HepG2 (cell line): ENCODE data around the gene TAF1C. TPM values are rescaled to one million over a fixed set of nuclear protein-coding genes. Genes with fewer than 3 reads are reported as not detected.

Experiments used
- ARNT ChIP-seq: fragments of 450-650 bp; IDR thresholded peaks from 2 replicates; pipeline ENCODE4 v1.6.1; 2017
- DMAP1 ChIP-seq: IDR thresholded peaks from 2 replicates; pipeline ENCODE4 v1.6.1; 2016
- HDAC6 ChIP-seq: fragments of 200-600 bp; sonication (generic); IDR thresholded peaks from 2 replicates; pipeline ENCODE4 v1.7.0; 2017; ENCODE audit warnings: mild to moderate bottlenecking, antibody characterized with exemption, low read length, low read depth
- MAZ ChIP-seq, 2 experiments: sonication (generic) in 1 of 2; formaldehyde crosslinking in 1 of 2; IDR thresholded peaks; 2 replicates each; pipeline versions ENCODE4 v1.5.0 to v1.6.1; 2012 to 2020; ENCODE audit warnings: low read depth in 2 of 2, mild to moderate bottlenecking in 2 of 2, borderline replicate concordance in 1 of 2, improper control_type of control experiment in 1 of 2, low read length in 1 of 2, missing genetic modification reagents in 1 of 2, moderate library complexity in 1 of 2
- NFATC3 ChIP-seq: sonication (generic); formaldehyde crosslinking; IDR thresholded peaks from 2 replicates; pipeline ENCODE4 v1.5.1; 2020; ENCODE audit warnings: mild to moderate bottlenecking, missing genetic modification reagents
- SKI ChIP-seq: fragments of 450-650 bp; IDR thresholded peaks from one replicate; pipeline ENCODE4 v1.6.1; 2018; ENCODE audit warnings: mild to moderate bottlenecking; ENCODE audit not compliant: partially characterized antibody
- SNAPC2 ChIP-seq: sonication (generic); formaldehyde crosslinking; IDR thresholded peaks from 2 replicates; pipeline ENCODE4 v1.8.1; 2022; ENCODE audit warnings: mild to moderate bottlenecking, missing genetic modification reagents
- SUZ12 ChIP-seq: fragments of 150-350 bp; IDR thresholded peaks from 2 replicates; pipeline ENCODE4 v1.6.1; 2014; ENCODE audit warnings: low read depth, low read length
- ZBTB21 ChIP-seq: sonication (generic); formaldehyde crosslinking; IDR thresholded peaks from 2 replicates; pipeline ENCODE4 v1.4.0; 2020; ENCODE audit warnings: missing genetic modification reagents
- ZFP90 ChIP-seq: sonication (generic); formaldehyde crosslinking; IDR thresholded peaks from 2 replicates; pipeline ENCODE4 v1.8.0; 2022; ENCODE audit warnings: missing genetic modification reagents, mild to moderate bottlenecking, inconsistent platforms, borderline replicate concordance
- ZNF3 ChIP-seq: IDR thresholded peaks from 2 replicates; pipeline ENCODE4 v1.7.0; 2017; ENCODE audit warnings: inconsistent platforms
- ZNF552 ChIP-seq: sonication (generic); formaldehyde crosslinking; IDR thresholded peaks from 2 replicates; pipeline ENCODE4 v1.9.0; 2022; ENCODE audit warnings: missing genetic modification reagents, mild to moderate bottlenecking, borderline replicate concordance
- ZNF644 ChIP-seq: IDR thresholded peaks from 2 replicates; pipeline ENCODE4 v1.6.1; 2016; ENCODE audit warnings: low read depth
- ZNF761 ChIP-seq: sonication (generic); formaldehyde crosslinking; conservative IDR thresholded peaks from 2 replicates; pipeline ENCODE4 v1.4.0; 2020; ENCODE audit warnings: mild to moderate bottlenecking, missing genetic modification reagents
- ZNF775 ChIP-seq: sonication (generic); formaldehyde crosslinking; IDR thresholded peaks from 2 replicates; pipeline ENCODE4 v1.4.0; 2020; ENCODE audit warnings: missing genetic modification reagents, mild to moderate bottlenecking, moderate library complexity, borderline replicate concordance
- ZNF883 ChIP-seq: sonication (generic); formaldehyde crosslinking; IDR thresholded peaks from 2 replicates; pipeline ENCODE4 v1.5.1; 2020; ENCODE audit warnings: mild to moderate bottlenecking, missing genetic modification reagents; ENCODE audit errors: not compliant biosample characterization
- ZSCAN25 ChIP-seq: sonication (generic); formaldehyde crosslinking; IDR thresholded peaks from 2 replicates; pipeline ENCODE4 v1.8.0; 2022; ENCODE audit warnings: mild to moderate bottlenecking, missing genetic modification reagents
- polyA plus RNA-seq, 8 experiments: library from polyadenylated mRNA; depleted of rRNA in 3 of 8; stranded (reverse) in 7 of 8; unstranded in 1 of 8; fragments of >200 nt; fragmentation: Illumina TruSeq in 4 of 8; extraction: Trizol in 4 of 8; gene quantifications; 2 replicates each; pipeline versions ENCODE4 v1.2.1 to v1.2.3, GENCODE V29; 2011 to 2016; ENCODE audit warnings: low read depth in 4 of 8, missing spikeins in 1 of 8, mixed read lengths in 1 of 8; ENCODE audit not compliant: insufficient read depth in 1 of 8
- total RNA-seq, 5 experiments: library from RNA; depleted of rRNA; stranded (reverse); fragments of >200 nt; fragmentation: Illumina TruSeq; extraction: Trizol; gene quantifications; 2 replicates each; pipeline ENCODE4 v1.2.3, GENCODE V29; 2016; ENCODE audit warnings: low read depth in 1 of 5
- TF ChIP-seq, protein P1 (sequence below): sonication (generic); formaldehyde crosslinking; IDR thresholded peaks from 2 replicates; pipeline ENCODE4 v1.4.0; 2020; ENCODE audit warnings: missing genetic modification reagents, mild to moderate bottlenecking, borderline replicate concordance
- TF ChIP-seq, protein P2 (sequence below): sonication (generic); formaldehyde crosslinking; IDR thresholded peaks from one replicate; pipeline ENCODE4 v1.5.1; 2020; ENCODE audit warnings: mild to moderate bottlenecking, missing genetic modification reagents; ENCODE audit errors: not compliant biosample characterization

Gene TAF1C
- total and polyA plus RNA-seq, 2 of the 13 experiments (the other 11 are each of a cell fraction or from before 2014, with no cell fraction given): 15.6 to 20.8 TPM

DNA sequence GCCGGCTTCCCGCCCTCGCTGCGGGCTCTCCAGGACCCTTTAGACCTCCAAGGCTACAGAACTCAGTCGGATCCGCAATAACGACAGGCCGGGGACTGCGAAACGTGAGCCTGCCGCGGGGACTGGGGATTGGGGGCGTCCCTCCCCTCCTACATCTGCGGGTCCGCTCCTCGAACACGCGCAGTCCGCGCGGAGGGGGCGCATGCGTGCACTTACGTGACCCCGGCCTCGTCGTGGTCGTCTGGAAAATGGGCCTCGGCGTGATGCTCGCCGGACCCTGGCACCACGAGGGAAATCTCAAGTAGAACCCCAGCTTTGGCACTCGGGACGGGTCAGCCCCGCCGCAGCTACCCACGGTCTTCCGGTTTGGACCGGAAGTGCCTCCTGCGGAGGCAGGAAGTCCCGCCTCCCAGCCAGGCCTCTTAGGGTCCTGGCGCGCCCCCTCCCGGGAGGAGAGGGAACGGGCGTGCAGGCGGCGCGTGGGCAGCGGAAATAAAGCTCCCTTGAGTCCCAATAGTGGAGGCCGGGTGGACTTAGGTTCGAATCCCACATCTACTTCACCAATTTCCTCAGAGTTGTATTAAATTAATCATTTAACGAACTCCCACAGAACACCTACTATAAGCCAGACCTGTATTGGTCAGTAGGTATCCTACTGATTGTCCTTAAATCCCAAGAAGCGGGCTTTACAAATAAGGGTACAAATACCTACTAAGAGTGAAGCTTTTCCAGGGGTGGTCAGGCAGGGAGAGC lies at the start of gene TAF1C (continued):
- TF ChIP-seq ZNF644 (no peak; the same call in 1 of the 2 replicates), ZFP90 (peak; percentile 97), NFATC3 (CRISPR knock-in tag) (no peak), ZNF761 (CRISPR knock-in tag) (no peak), DMAP1 (CRISPR knock-in tag) (peak; percentile 88), ZNF552 (no peak), ARNT (no peak), ZSCAN25 (no peak), ZBTB21 (CRISPR knock-in tag) (no peak), ZNF883 (CRISPR knock-in tag) (peak; percentile 65), SNAPC2 (CRISPR knock-in tag) (no peak), ZNF775 (CRISPR knock-in tag) (no peak), MAZ (IDR thresholded peaks at IDR 0.05; ENCODE audit: borderline replicate concordance, low read depth, low read length) (no peak), MAZ (CRISPR knock-in tag; IDR thresholded peaks at IDR 0.05; ENCODE audit: low read depth) (peak; percentile 56; the same call in 1 of the 2 replicates), HDAC6 (no peak), SKI (peak; percentile 51), ZNF3 (CRISPR knock-in tag) (no peak), SUZ12 (no peak)
- TF ChIP-seq, protein P1, sequence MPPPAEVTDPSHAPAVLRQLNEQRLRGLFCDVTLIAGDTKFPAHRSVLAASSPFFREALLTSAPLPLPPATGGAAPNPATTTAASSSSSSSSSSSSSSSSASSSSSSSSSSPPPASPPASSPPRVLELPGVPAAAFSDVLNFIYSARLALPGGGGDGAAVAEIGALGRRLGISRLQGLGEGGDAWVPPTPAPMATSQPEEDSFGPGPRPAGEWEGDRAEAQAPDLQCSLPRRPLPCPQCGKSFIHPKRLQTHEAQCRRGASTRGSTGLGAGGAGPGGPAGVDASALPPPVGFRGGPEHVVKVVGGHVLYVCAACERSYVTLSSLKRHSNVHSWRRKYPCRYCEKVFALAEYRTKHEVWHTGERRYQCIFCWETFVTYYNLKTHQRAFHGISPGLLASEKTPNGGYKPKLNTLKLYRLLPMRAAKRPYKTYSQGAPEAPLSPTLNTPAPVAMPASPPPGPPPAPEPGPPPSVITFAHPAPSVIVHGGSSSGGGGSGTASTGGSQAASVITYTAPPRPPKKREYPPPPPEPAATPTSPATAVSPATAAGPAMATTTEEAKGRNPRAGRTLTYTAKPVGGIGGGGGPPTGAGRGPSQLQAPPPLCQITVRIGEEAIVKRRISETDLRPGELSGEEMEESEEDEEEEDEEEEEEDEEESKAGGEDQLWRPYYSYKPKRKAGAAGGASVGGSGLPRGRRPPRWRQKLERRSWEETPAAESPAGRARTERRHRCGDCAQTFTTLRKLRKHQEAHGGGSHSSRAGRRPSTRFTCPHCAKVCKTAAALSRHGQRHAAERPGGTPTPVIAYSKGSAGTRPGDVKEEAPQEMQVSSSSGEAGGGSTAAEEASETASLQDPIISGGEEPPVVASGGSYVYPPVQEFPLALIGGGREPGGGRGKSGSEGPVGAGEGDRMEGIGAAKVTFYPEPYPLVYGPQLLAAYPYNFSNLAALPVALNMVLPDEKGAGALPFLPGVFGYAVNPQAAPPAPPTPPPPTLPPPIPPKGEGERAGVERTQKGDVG (CRISPR knock-in tag): no peak
- TF ChIP-seq, protein P2, sequence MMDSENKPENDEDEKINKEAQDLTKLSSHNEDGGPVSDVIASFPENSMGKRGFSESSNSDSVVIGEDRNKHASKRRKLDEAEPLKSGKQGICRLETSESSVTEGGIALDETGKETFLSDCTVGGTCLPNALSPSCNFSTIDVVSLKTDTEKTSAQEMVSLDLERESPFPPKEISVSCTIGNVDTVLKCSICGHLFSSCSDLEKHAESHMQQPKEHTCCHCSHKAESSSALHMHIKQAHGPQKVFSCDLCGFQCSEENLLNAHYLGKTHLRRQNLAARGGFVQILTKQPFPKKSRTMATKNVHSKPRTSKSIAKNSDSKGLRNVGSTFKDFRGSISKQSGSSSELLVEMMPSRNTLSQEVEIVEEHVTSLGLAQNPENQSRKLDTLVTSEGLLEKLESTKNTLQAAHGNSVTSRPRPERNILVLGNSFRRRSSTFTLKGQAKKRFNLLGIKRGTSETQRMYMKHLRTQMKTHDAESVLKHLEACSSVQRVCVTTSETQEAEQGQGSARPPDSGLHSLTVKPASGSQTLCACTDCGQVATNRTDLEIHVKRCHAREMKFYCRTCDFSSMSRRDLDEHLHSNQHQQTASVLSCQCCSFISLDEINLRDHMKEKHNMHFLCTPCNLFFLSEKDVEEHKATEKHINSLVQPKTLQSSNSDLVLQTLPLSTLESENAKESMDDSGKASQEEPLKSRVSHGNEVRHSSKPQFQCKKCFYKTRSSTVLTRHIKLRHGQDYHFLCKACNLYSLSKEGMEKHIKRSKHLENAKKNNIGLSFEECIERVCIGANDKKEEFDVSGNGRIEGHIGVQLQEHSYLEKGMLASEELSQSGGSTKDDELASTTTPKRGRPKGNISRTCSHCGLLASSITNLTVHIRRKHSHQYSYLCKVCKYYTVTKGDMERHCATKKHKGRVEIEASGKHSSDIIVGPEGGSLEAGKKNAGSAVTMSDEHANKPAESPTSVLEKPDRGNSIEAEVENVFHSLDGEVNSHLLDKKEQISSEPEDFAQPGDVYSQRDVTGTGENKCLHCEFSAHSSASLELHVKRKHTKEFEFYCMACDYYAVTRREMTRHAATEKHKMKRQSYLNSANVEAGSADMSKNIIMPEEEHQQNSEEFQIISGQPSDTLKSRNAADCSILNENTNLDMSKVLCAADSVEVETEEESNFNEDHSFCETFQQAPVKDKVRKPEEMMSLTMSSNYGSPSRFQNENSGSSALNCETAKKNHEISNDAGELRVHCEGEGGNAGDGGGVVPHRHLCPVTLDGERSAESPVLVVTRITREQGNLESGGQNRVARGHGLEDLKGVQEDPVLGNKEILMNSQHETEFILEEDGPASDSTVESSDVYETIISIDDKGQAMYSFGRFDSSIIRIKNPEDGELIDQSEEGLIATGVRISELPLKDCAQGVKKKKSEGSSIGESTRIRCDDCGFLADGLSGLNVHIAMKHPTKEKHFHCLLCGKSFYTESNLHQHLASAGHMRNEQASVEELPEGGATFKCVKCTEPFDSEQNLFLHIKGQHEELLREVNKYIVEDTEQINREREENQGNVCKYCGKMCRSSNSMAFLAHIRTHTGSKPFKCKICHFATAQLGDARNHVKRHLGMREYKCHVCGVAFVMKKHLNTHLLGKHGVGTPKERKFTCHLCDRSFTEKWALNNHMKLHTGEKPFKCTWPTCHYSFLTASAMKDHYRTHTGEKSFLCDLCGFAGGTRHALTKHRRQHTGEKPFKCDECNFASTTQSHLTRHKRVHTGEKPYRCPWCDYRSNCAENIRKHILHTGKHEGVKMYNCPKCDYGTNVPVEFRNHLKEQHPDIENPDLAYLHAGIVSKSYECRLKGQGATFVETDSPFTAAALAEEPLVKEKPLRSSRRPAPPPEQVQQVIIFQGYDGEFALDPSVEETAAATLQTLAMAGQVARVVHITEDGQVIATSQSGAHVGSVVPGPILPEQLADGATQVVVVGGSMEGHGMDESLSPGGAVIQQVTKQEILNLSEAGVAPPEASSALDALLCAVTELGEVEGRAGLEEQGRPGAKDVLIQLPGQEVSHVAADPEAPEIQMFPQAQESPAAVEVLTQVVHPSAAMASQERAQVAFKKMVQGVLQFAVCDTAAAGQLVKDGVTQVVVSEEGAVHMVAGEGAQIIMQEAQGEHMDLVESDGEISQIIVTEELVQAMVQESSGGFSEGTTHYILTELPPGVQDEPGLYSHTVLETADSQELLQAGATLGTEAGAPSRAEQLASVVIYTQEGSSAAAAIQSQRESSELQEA (CRISPR knock-in tag): peak; percentile 24
